Gastroesophageal sphincter (tissue), 3 donors: ENCODE measurements around the gene CXCR4.

ENCODE experiments used
- CTCF ChIP-seq, 4 experiments: fragments of 200-600 bp in 2 of 4; fragments of 450-650 bp in 2 of 4; sonication (generic) in 1 of 4; IDR thresholded peaks; one replicate each; pipeline ENCODE4 v1.5.1; 2017 to 2019; ENCODE audit warnings: antibody characterized with exemption in 4 of 4, mild to moderate bottlenecking in 2 of 4, moderate library complexity in 2 of 4
- POLR2A ChIP-seq, 2 donors: fragments of 450-650 bp; IDR thresholded peaks; one replicate each; pipeline ENCODE4 v1.6.1; 2017; ENCODE audit warnings: antibody characterized with exemption in 2 of 2, mild to moderate bottlenecking in 2 of 2, moderate library complexity in 1 of 2
- POLR2AphosphoS5 ChIP-seq: sonication (generic); formaldehyde crosslinking; IDR thresholded peaks from one replicate; pipeline ENCODE4 v1.6.1; 2017; ENCODE audit warnings: antibody characterized with exemption

- TF ChIP-seq POLR2AphosphoS5 (no peak), POLR2A (IDR thresholded peaks at IDR 0.05) (no peak), CTCF (IDR thresholded peaks at IDR 0.05) (no peak)
These were observed 45.3 kb downstream of the CXCR4 start for GRCh38 chr2:136072621-136073020.
